BE2C (cell line): ENCODE measurements around the gene SEMA3G.

ENCODE experiments used
- DNase-seq: peaks from one replicate; pipeline ENCODE4 v3.0.0-alpha.2; 2020
- H3K27me3 ChIP-seq: fragments of 250-450 bp; sonication (Bioruptor Pico); 2 replicates; pipeline ENCODE4 v1.5.1; 2020; ENCODE audit warnings: mild to moderate bottlenecking
- H3K36me3 ChIP-seq: fragments of 250-450 bp; sonication (Bioruptor Pico); 2 replicates; pipeline ENCODE4 v1.5.1; 2020; ENCODE audit warnings: mild to moderate bottlenecking
- H3K4me1 ChIP-seq: fragments of 250-450 bp; sonication (Bioruptor Pico); 2 replicates; pipeline ENCODE4 v1.5.1; 2020
- H3K4me3 ChIP-seq: 2 replicates; pipeline ENCODE4 v1.5.1; 2011; ENCODE audit warnings: low read depth, low read length
- H3K9me3 ChIP-seq: fragments of 250-450 bp; sonication (Bioruptor Pico); 2 replicates; pipeline ENCODE4 v1.5.1; 2020
- CTCF ChIP-seq: IDR thresholded peaks from 2 replicates; pipeline ENCODE4 v1.5.1; 2012; ENCODE audit warnings: mild to moderate bottlenecking, low read depth, low read length

SEMA3G gene

GRCh38 chr3:52434491-52435115 lies 10.3 kb downstream of the SEMA3G start:
- H3K4me1 ChIP-seq, result no peaks in the 10 kb centered on the region; the same call in 1 of the 2 replicates
- no peak for DNase-seq
- H3K36me3 ChIP-seq, result no peaks in the 10 kb centered on the region
- no peaks in the 10 kb centered on the region for H3K9me3 ChIP-seq
- H3K4me3 ChIP-seq, result no peak overlapping the region
- no peak for TF ChIP-seq CTCF
- no peaks in the 10 kb centered on the region for H3K27me3 ChIP-seq

- Histone ChIP-seq H3K27me3 (no peaks in the 10 kb centered on the region), H3K9me3 (no peaks in the 10 kb centered on the region), H3K4me3 (no peak overlapping the region), H3K4me1 (no peaks in the 10 kb centered on the region; the same call in 1 of the 2 replicates), H3K36me3 (no peaks in the 10 kb centered on the region)
- TF ChIP-seq CTCF, result no peak
- DNase-seq, result no peak
These were observed 10.9 kb downstream of the SEMA3G start for GRCh38 chr3:52433996-52434479.

GRCh38 chr3:52433328-52433995 lies 11.4 kb downstream of the SEMA3G start:
- no peak for TF ChIP-seq CTCF
- Histone ChIP-seq H3K36me3 (no peaks in the 10 kb centered on the region), H3K4me1 (no peaks in the 10 kb centered on the region; the same call in 1 of the 2 replicates), H3K9me3 (no peaks in the 10 kb centered on the region), H3K4me3 (no peak overlapping the region), H3K27me3 (no peaks in the 10 kb centered on the region)
- DNase-seq, result no peak

- Histone ChIP-seq H3K27me3 (no peaks in the 10 kb centered on the region), H3K4me1 (no peaks in the 10 kb centered on the region; the same call in 1 of the 2 replicates), H3K9me3 (no peaks in the 10 kb centered on the region), H3K4me3 (no peak overlapping the region), H3K36me3 (no peaks in the 10 kb centered on the region)
- DNase-seq, result no peak
- no peak for TF ChIP-seq CTCF
These were observed 12.2 kb downstream of the SEMA3G start for GRCh38 chr3:52432691-52433141.

- Histone ChIP-seq H3K27me3 (no peaks in the 10 kb centered on the region), H3K9me3 (no peaks in the 10 kb centered on the region), H3K4me1 (no peaks in the 10 kb centered on the region; the same call in 1 of the 2 replicates), H3K36me3 (no peaks in the 10 kb centered on the region), H3K4me3 (no peak overlapping the region)
- DNase-seq, result no peak
- TF ChIP-seq CTCF, result no peak
These were observed 12.7 kb downstream of the SEMA3G start for GRCh38 chr3:52432225-52432624.
